K562 (cell line): Measurements from ENCODE around the gene PHF14. TPM values are rescaled to one million over a fixed set of nuclear protein-coding genes. Genes with fewer than 3 reads are reported as not detected.

Source experiments
- ARNT ChIP-seq, 2 experiments: fragments of 450-650 bp; IDR thresholded peaks; 2 replicates each; pipeline ENCODE4 v1.6.1; 2016; ENCODE audit warnings: mild to moderate bottlenecking in 1 of 2
- ESRRA ChIP-seq: fragments of 450-650 bp; IDR thresholded peaks from 2 replicates; pipeline ENCODE4 v1.6.1; 2014; ENCODE audit warnings: low read depth, mild to moderate bottlenecking, moderate library complexity, borderline replicate concordance
- HDAC1 ChIP-seq, 2 experiments: fragments of 450-650 bp; IDR thresholded peaks; 2 replicates each; pipeline ENCODE4 v1.6.1; 2016 to 2017; ENCODE audit warnings: inconsistent platforms in 1 of 2, mild to moderate bottlenecking in 1 of 2, moderate library complexity in 1 of 2
- MAX ChIP-seq: sonication (generic); formaldehyde crosslinking; IDR thresholded peaks from 2 replicates; pipeline ENCODE4 v1.9.0; 2022; ENCODE audit warnings: mild to moderate bottlenecking, missing genetic modification reagents
- MBD2 ChIP-seq: sonication (generic); IDR thresholded peaks from 2 replicates; pipeline ENCODE4 v1.6.1; 2016; ENCODE audit warnings: low read depth, borderline replicate concordance
- MTA3 ChIP-seq: fragments of 450-650 bp; formaldehyde crosslinking; IDR thresholded peaks from 2 replicates; pipeline ENCODE4 v1.6.1; 2017; ENCODE audit warnings: mild to moderate bottlenecking, borderline replicate concordance
- MYNN ChIP-seq, 2 experiments: sonication (generic); formaldehyde crosslinking in 1 of 2; IDR thresholded peaks; 2 replicates each; pipeline versions ENCODE4 v1.5.0 to v1.6.1; 2016 to 2020; ENCODE audit warnings: antibody characterized with exemption in 1 of 2, missing genetic modification reagents in 1 of 2
- PHF8 ChIP-seq: fragments of 200-600 bp; sonication (generic); IDR thresholded peaks from 2 replicates; pipeline ENCODE4 v1.6.1; 2012; ENCODE audit warnings: mixed run types, mild to moderate bottlenecking, inconsistent platforms, low read length, moderate library complexity, borderline replicate concordance
- RBBP5 ChIP-seq: fragments of 200-600 bp; sonication (generic); IDR thresholded peaks from 2 replicates; pipeline ENCODE4 v1.6.1; 2012; ENCODE audit warnings: borderline replicate concordance, mild to moderate bottlenecking, low read length, control low read depth, inconsistent platforms; ENCODE audit not compliant: insufficient read depth, poor library complexity, severe bottlenecking
- SRSF9 ChIP-seq: fragments of 200-400 bp; formaldehyde crosslinking; IDR thresholded peaks from 2 replicates; pipeline ENCODE4 v1.6.1; 2017; ENCODE audit warnings: low read depth, low read length, borderline replicate concordance
- TAF1 ChIP-seq: IDR thresholded peaks from 2 replicates; pipeline ENCODE4 v1.6.1; 2011; ENCODE audit warnings: mild to moderate bottlenecking, low read length, moderate library complexity; ENCODE audit not compliant: insufficient read depth, control insufficient read depth, severe bottlenecking; ENCODE audit errors: extremely low read depth
- ZNF146 ChIP-seq: IDR thresholded peaks from one replicate; pipeline ENCODE4 v1.6.1; 2018; ENCODE audit warnings: missing compliant biosample characterization; ENCODE audit not compliant: unreplicated experiment
- ZNF274 ChIP-seq: IDR thresholded peaks from 2 replicates; pipeline ENCODE4 v1.6.1; 2011; ENCODE audit warnings: low read depth, mild to moderate bottlenecking, low read length, moderate library complexity, borderline replicate concordance
- ZNF282 ChIP-seq: sonication (generic); formaldehyde crosslinking; IDR thresholded peaks from 2 replicates; pipeline ENCODE4 v1.8.1; 2023; ENCODE audit warnings: missing genetic modification reagents
- ZNF347 ChIP-seq: fragments of 450-650 bp; formaldehyde crosslinking; IDR thresholded peaks from 2 replicates; pipeline ENCODE4 v1.4.0; 2020; ENCODE audit warnings: low read depth, mild to moderate bottlenecking, moderate library complexity
- polyA plus RNA-seq, 8 experiments: library from polyadenylated mRNA; depleted of rRNA in 4 of 8; stranded (reverse) in 5 of 8; unstranded in 3 of 8; fragments of >200 nt; fragmentation: Nextera tagmentation in 2 of 8; fragmentation: Illumina TruSeq in 1 of 8; extraction: Ambion mirVana in 2 of 8; extraction: Trizol in 1 of 8; gene quantifications; 2 replicates each; pipeline versions ENCODE4 v1.2.1 to v1.2.3, GENCODE V29; 2011 to 2014; ENCODE audit warnings: inconsistent platforms in 1 of 8, missing spikeins in 1 of 8
- total RNA-seq, 7 experiments: library from RNA; depleted of rRNA in 6 of 7; stranded (reverse); fragments of >200 nt in 6 of 7; fragmentation: Illumina TruSeq in 2 of 7; extraction: Trizol in 2 of 7; gene quantifications; 2 replicates each; pipeline versions ENCODE4 v1.2.1 to v1.2.3, GENCODE V29; 2011 to 2021; ENCODE audit warnings: low replicate concordance in 1 of 7
- TF ChIP-seq, protein P1 (sequence below): sonication (generic); formaldehyde crosslinking; IDR thresholded peaks from 2 replicates; pipeline ENCODE4 v1.8.1; 2023; ENCODE audit warnings: mild to moderate bottlenecking, missing genetic modification reagents
- TF ChIP-seq, protein P2 (sequence below): fragments of 450-650 bp; IDR thresholded peaks from 2 replicates; pipeline ENCODE4 v1.6.1; 2016; ENCODE audit warnings: antibody characterized with exemption
- TF ChIP-seq, protein P3 (sequence below): fragments of 450-650 bp; IDR thresholded peaks from 2 replicates; pipeline ENCODE4 v1.6.1; 2014; ENCODE audit warnings: low read depth, mild to moderate bottlenecking, moderate library complexity, borderline replicate concordance
- TF ChIP-seq, protein P4 (sequence below): fragments of 450-650 bp; IDR thresholded peaks from 2 replicates; pipeline ENCODE4 v1.6.1; 2017; ENCODE audit warnings: antibody characterized with exemption

The PHF14 gene
- total and polyA plus RNA-seq, 9 of the 15 experiments (the other 6 are each of a cell fraction or from before 2014, with no cell fraction given): 27.5 to 67.6 (median 41.4) TPM

DNA sequence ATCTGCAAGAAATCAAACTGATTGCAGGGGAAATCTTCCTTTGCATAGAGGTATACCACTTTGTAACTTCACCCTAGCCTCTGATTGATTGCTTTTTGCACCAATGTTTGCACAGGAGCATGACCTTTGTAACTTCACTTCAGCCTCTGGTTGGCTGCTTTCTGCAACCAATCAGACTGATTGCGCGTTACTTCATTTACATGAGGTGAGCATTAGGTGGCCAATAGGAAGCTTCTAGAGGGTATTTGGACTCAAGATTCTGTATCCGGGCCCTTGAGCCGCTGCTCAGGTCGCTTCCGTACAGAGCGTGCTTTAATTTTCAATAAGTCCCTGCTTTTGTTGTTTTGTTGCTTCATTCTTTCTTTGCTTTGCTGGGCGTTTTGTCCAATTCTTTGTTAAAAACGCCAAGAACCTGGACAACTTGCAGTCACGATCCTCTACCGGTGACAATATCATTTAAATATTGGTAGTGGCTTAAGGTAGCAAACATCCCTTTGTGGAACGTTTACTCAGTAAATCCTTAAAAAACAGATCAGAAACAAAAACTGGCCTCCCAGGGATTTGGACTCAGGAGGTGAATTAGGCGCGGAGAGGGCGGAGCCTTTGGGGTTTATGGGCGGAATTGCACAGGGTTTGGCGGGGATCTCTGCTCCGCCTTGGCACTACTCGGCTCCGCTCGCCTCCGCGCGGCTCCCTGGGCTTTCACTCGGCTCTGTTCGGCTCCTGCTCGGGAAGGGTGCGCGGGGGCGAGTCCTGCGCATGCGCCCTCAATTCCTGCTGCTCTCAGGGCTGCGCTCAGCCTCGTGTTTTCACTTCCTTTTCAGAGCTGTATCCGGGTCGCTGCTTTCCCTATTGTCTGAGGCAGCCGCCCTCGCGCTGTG, at the start of gene PHF14 (continued):
- TF ChIP-seq TAF1 (peak; percentile 87), ZNF146 (CRISPR knock-in tag) (no peak), ZNF274 (no peak), MAX (CRISPR knock-in tag) (peak; percentile 56), RBBP5 (no peak), MTA3 (no peak), SRSF9 (no peak), ZNF347 (CRISPR knock-in tag) (no peak), ESRRA (no peak), ARNT (IDR thresholded peaks at IDR 0.05) (0 out of 4 replicates have a peak, but pooled peaks of 1 of the 2 experiments have one; percentile 19), MBD2 (peak; percentile 85; the same call in 1 of the 2 replicates), MYNN (IDR thresholded peaks at IDR 0.05) (no peak), MYNN (CRISPR knock-in tag; IDR thresholded peaks at IDR 0.05) (no peak), PHF8 (peak; percentile 49; the same call in 1 of the 2 replicates), HDAC1 (IDR thresholded peaks at IDR 0.05) (peak in 1 of 2 experiments; percentile 48; a peak in 1 of 4 replicates), ZNF282 (no peak)
- TF ChIP-seq, protein P1, sequence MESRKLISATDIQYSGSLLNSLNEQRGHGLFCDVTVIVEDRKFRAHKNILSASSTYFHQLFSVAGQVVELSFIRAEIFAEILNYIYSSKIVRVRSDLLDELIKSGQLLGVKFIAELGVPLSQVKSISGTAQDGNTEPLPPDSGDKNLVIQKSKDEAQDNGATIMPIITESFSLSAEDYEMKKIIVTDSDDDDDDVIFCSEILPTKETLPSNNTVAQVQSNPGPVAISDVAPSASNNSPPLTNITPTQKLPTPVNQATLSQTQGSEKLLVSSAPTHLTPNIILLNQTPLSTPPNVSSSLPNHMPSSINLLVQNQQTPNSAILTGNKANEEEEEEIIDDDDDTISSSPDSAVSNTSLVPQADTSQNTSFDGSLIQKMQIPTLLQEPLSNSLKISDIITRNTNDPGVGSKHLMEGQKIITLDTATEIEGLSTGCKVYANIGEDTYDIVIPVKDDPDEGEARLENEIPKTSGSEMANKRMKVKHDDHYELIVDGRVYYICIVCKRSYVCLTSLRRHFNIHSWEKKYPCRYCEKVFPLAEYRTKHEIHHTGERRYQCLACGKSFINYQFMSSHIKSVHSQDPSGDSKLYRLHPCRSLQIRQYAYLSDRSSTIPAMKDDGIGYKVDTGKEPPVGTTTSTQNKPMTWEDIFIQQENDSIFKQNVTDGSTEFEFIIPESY: no peak
- TF ChIP-seq, protein P2, sequence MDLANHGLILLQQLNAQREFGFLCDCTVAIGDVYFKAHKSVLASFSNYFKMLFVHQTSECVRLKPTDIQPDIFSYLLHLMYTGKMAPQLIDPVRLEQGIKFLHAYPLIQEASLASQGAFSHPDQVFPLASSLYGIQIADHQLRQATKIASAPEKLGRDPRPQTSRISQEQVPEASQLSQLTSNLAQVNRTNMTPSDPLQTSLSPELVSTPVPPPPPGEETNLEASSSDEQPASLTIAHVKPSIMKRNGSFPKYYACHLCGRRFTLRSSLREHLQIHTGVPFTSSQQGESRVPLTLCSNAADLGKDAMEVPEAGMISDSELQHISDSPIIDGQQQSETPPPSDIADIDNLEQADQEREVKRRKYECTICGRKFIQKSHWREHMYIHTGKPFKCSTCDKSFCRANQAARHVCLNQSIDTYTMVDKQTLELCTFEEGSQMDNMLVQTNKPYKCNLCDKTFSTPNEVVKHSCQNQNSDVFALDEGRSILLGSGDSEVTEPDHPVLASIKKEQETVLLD: peak; percentile 98
- TF ChIP-seq, protein P3, sequence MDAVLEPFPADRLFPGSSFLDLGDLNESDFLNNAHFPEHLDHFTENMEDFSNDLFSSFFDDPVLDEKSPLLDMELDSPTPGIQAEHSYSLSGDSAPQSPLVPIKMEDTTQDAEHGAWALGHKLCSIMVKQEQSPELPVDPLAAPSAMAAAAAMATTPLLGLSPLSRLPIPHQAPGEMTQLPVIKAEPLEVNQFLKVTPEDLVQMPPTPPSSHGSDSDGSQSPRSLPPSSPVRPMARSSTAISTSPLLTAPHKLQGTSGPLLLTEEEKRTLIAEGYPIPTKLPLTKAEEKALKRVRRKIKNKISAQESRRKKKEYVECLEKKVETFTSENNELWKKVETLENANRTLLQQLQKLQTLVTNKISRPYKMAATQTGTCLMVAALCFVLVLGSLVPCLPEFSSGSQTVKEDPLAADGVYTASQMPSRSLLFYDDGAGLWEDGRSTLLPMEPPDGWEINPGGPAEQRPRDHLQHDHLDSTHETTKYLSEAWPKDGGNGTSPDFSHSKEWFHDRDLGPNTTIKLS: no peak
- TF ChIP-seq, protein P4, sequence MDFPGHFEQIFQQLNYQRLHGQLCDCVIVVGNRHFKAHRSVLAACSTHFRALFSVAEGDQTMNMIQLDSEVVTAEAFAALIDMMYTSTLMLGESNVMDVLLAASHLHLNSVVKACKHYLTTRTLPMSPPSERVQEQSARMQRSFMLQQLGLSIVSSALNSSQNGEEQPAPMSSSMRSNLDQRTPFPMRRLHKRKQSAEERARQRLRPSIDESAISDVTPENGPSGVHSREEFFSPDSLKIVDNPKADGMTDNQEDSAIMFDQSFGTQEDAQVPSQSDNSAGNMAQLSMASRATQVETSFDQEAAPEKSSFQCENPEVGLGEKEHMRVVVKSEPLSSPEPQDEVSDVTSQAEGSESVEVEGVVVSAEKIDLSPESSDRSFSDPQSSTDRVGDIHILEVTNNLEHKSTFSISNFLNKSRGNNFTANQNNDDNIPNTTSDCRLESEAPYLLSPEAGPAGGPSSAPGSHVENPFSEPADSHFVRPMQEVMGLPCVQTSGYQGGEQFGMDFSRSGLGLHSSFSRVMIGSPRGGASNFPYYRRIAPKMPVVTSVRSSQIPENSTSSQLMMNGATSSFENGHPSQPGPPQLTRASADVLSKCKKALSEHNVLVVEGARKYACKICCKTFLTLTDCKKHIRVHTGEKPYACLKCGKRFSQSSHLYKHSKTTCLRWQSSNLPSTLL: no peak
